ENCODE results near the gene PAQR9.

PAQR9 gene

DNA sequence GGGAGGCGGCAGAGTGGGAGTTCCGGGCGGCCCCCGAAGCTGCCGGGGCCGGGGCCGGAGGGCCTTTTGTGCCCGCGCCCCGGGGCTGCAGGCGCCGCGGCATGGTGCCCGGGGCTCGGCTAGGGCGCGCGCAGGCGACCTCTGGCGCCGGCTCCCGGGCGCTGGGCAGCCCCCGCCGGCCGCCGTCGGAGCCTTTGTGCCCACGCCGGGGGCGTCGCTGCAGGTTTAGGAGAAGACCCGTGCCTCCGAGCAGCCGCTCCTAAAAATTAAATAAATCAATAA is 299 bp downstream of the PAQR9 start:
- Histone ChIP-seq H3K27ac (ENCODE audit: low read depth, low read length) (no peak overlapping the region), H3K9me2 (replicated peaks; ENCODE audit: insufficient read depth, low read length) (no peaks in the 10 kb centered on the region), H4K20me1 (ENCODE audit: low read depth, low read length) (no peaks in the 10 kb centered on the region), H3K9ac (ENCODE audit: low read length) (no peak overlapping the region), H2AFZ (ENCODE audit: low read depth, low read length, severe bottlenecking) (no peak overlapping the region), H3K4me2 (ENCODE audit: low read depth, low read length, poor library complexity, severe bottlenecking) (no peak overlapping the region), H3K79me2 (ENCODE audit: insufficient read depth, low read length) (no peaks in the 10 kb centered on the region), H3K9me3 (ENCODE audit: insufficient read depth, low read length) (no peaks in the 10 kb centered on the region), H3K27me3 (ENCODE audit: low read length) (no peaks in the 10 kb centered on the region), H3K36me3 (ENCODE audit: low read length) (no peaks in the 10 kb centered on the region), H3F3A (ENCODE audit: insufficient read depth) (no peaks in the 10 kb centered on the region), H3K4me3 (ENCODE audit: insufficient read depth, low read length, poor library complexity, severe bottlenecking) (no peak overlapping the region)
- no peak for TF ChIP-seq EZH2phosphoT487 (conservative IDR thresholded peaks at IDR 0.05; ENCODE audit: low read length)
- TF ChIP-seq, protein P1, sequence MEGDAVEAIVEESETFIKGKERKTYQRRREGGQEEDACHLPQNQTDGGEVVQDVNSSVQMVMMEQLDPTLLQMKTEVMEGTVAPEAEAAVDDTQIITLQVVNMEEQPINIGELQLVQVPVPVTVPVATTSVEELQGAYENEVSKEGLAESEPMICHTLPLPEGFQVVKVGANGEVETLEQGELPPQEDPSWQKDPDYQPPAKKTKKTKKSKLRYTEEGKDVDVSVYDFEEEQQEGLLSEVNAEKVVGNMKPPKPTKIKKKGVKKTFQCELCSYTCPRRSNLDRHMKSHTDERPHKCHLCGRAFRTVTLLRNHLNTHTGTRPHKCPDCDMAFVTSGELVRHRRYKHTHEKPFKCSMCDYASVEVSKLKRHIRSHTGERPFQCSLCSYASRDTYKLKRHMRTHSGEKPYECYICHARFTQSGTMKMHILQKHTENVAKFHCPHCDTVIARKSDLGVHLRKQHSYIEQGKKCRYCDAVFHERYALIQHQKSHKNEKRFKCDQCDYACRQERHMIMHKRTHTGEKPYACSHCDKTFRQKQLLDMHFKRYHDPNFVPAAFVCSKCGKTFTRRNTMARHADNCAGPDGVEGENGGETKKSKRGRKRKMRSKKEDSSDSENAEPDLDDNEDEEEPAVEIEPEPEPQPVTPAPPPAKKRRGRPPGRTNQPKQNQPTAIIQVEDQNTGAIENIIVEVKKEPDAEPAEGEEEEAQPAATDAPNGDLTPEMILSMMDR (IDR thresholded peaks at IDR 0.05; ENCODE audit: insufficient read depth, low read length, poor library complexity, severe bottlenecking): no peak

DNA sequence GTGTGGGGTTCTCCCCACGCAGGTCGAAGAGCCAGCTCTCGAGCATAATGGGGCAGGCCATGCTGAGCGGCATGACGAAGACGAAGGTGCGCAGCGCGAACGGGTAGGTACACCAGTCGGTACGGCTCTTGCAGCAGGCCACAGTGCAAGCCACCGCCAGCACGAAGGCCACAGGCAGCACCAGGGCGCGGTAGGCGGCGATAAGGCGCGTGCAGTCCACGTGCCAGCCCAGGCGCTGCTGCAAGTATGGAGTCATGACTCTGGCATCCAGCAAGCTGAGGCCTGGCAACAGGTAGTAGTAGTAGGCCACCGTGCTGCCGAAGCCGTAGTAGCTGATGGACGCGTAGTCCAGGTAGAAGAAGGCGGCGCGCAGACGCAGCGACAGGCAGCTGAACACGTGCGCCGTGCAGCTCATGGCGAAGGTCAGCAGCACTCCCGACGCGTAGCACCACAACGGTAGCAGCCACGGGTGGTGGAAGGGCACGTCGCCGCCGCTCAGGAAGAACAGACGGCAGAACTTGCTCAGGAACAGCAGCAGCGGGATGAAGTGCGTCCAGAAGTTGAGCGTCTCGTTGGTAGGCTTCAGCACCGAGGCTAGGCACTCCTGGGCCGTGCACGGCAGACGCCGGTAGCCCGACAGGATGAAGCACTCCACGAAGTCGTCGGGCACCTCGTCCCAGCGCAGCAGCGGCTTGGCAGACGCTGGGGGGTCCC is 797 bp downstream of the PAQR9 start:
- H3K9ac ChIP-seq (ENCODE audit: low read length): no peak overlapping the region
- TF ChIP-seq EZH2phosphoT487 (conservative IDR thresholded peaks at IDR 0.05; ENCODE audit: low read length): no peak
- TF ChIP-seq, protein P1 (IDR thresholded peaks at IDR 0.05; ENCODE audit: insufficient read depth, low read length, poor library complexity, severe bottlenecking): no peak
- no peak overlapping the region for H3K27ac ChIP-seq (ENCODE audit: low read depth, low read length)
- H3K9me2 ChIP-seq (replicated peaks; ENCODE audit: insufficient read depth, low read length): no peaks in the 10 kb centered on the region
- no peaks in the 10 kb centered on the region for H3K79me2 ChIP-seq (ENCODE audit: insufficient read depth, low read length)
- H3K4me3 ChIP-seq (ENCODE audit: insufficient read depth, low read length, poor library complexity, severe bottlenecking): no peak overlapping the region
- no peaks in the 10 kb centered on the region for H3K36me3 ChIP-seq (ENCODE audit: low read length)
- H2AFZ ChIP-seq (ENCODE audit: low read depth, low read length, severe bottlenecking): no peak overlapping the region
- no peak overlapping the region for H3K4me2 ChIP-seq (ENCODE audit: low read depth, low read length, poor library complexity, severe bottlenecking)
- H4K20me1 ChIP-seq (ENCODE audit: low read depth, low read length): no peaks in the 10 kb centered on the region
- H3K9me3 ChIP-seq (ENCODE audit: insufficient read depth, low read length): no peaks in the 10 kb centered on the region
- no peaks in the 10 kb centered on the region for H3F3A ChIP-seq (ENCODE audit: insufficient read depth)
- no peaks in the 10 kb centered on the region for H3K27me3 ChIP-seq (ENCODE audit: low read length)

GRCh38 chr3:142962175-142962519 is 1.3 kb downstream of the PAQR9 start:
- Histone ChIP-seq H3K79me2 (ENCODE audit: insufficient read depth, low read length) (no peaks in the 10 kb centered on the region), H3K27me3 (ENCODE audit: low read length) (no peaks in the 10 kb centered on the region), H4K20me1 (ENCODE audit: low read depth, low read length) (no peaks in the 10 kb centered on the region), H2AFZ (ENCODE audit: low read depth, low read length, severe bottlenecking) (no peak overlapping the region), H3K4me3 (ENCODE audit: insufficient read depth, low read length, poor library complexity, severe bottlenecking) (no peak overlapping the region), H3K27ac (ENCODE audit: low read depth, low read length) (no peak overlapping the region), H3K9me3 (ENCODE audit: insufficient read depth, low read length) (no peaks in the 10 kb centered on the region), H3K9me2 (replicated peaks; ENCODE audit: insufficient read depth, low read length) (no peaks in the 10 kb centered on the region), H3K36me3 (ENCODE audit: low read length) (no peaks in the 10 kb centered on the region), H3K4me2 (ENCODE audit: low read depth, low read length, poor library complexity, severe bottlenecking) (no peak overlapping the region), H3K9ac (ENCODE audit: low read length) (no peak overlapping the region), H3F3A (ENCODE audit: insufficient read depth) (no peaks in the 10 kb centered on the region)
- TF ChIP-seq, protein P1 (IDR thresholded peaks at IDR 0.05; ENCODE audit: insufficient read depth, low read length, poor library complexity, severe bottlenecking): no peak
- TF ChIP-seq EZH2phosphoT487 (conservative IDR thresholded peaks at IDR 0.05; ENCODE audit: low read length): no peak

Measured in SU-DHL-6 (cell line).